ENCODE measurements around the gene ZDHHC19. TPM values are rescaled to one million over a fixed set of nuclear protein-coding genes. Genes with fewer than 3 reads are reported as not detected.
"Not testable (repeated sequence)": the region's sequence is repeated elsewhere in the genome, so short reads cannot be mapped to it uniquely, and the experiment has no call there.

ZDHHC19 gene
- total RNA-seq, 4 donors from 2014 or later = 2.2 TPM; not detected in 3

DNA sequence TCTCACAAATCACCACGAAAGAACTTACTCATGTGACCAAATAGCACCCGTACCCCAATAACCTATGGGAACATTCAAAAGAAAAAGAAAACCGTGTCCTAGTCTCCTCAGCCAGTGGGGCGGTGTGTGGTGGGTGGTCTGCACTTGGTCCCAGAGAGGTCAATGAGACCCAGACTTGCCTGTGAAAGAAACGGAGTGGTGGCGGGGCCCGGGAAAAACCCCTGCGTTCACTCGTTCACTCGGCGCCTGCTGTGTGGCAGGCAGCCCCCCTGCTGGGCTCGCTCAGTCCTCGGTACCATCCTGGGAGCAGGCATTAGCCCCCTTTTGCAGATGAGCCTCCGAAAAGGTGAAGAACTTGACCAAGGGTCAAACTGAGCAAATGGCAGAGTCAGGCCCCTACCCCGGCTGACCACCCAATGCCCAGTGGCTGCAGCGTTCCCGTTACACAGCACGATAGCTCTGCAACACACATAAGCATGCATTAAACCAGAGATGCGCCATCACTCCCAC, 36.0 kb downstream of the ZDHHC19 start:
- TF ChIP-seq POLR2A (IDR thresholded peaks at IDR 0.05) = no peak
- TF ChIP-seq, protein P1, sequence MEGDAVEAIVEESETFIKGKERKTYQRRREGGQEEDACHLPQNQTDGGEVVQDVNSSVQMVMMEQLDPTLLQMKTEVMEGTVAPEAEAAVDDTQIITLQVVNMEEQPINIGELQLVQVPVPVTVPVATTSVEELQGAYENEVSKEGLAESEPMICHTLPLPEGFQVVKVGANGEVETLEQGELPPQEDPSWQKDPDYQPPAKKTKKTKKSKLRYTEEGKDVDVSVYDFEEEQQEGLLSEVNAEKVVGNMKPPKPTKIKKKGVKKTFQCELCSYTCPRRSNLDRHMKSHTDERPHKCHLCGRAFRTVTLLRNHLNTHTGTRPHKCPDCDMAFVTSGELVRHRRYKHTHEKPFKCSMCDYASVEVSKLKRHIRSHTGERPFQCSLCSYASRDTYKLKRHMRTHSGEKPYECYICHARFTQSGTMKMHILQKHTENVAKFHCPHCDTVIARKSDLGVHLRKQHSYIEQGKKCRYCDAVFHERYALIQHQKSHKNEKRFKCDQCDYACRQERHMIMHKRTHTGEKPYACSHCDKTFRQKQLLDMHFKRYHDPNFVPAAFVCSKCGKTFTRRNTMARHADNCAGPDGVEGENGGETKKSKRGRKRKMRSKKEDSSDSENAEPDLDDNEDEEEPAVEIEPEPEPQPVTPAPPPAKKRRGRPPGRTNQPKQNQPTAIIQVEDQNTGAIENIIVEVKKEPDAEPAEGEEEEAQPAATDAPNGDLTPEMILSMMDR (IDR thresholded peaks at IDR 0.05) = no peak
- Histone ChIP-seq H3K9me3 (no peaks in the 10 kb centered on the region), H3K36me3 (no peaks in the 10 kb centered on the region), H3K27ac (no peak overlapping the region), H3K4me1 (no peaks in the 10 kb centered on the region), H3K27me3 (no peaks in the 10 kb centered on the region), H3K4me3 (no peak overlapping the region)
- intact Hi-C loops (cut with DNase I; ENCODE audit: low total_unique reads) = no loop called here
- no peak for DNase-seq

DNA sequence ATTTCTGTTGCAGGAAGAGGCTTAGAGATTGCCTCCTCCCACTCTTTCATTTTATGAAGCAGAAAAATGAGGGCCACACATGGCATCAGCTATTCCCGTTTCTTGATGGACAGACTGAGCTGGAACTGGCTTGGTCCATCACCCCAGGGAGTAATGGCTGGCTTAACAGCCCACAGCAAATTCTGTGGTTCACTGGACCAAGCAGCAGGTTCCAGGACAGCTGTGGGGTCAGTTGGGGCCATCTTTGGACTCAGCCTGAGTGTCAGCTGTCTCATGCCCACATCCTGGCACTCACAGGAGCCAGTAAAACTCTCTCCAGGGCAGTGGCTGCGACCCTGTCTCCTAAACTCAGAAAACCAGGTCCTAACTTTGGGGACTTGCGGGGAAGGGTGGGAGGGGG, 36.5 kb downstream of the ZDHHC19 start:
- no peak for TF ChIP-seq POLR2A (IDR thresholded peaks at IDR 0.05)
- TF ChIP-seq, protein P1 (IDR thresholded peaks at IDR 0.05) = no peak
- no peaks in the 10 kb centered on the region for H3K9me3 ChIP-seq
- no peak for DNase-seq
- H3K27me3 ChIP-seq = no peaks in the 10 kb centered on the region
- H3K4me3 ChIP-seq = no peak overlapping the region
- no peaks in the 10 kb centered on the region for H3K36me3 ChIP-seq
- H3K4me1 ChIP-seq = no peaks in the 10 kb centered on the region
- no peak overlapping the region for H3K27ac ChIP-seq
- intact Hi-C loops (cut with DNase I; ENCODE audit: low total_unique reads) = no loop called here

DNA sequence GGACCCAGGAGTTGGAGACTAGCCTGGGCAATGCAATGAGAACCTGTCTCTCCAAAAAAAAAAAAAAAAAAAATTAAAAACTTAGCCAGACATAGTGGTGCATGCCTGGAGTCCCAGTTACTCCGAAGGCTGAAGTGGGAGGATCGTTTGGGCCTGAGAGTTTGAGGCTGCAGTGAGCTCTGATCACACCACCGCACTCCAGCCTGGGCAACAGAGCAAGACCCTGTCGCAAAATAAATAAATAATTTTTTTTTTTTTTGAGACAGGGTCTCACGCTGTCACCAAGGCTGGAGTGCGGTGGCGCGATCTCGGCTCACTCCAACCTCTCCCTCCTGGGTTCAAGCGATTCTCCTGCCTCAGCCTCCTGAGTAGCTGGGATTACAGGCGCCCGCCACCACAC, 40.9 kb downstream of the ZDHHC19 start:
- H3K27me3 ChIP-seq; H3K36me3 ChIP-seq; H3K9me3 ChIP-seq; H3K4me1 ChIP-seq; H3K27ac ChIP-seq; intact Hi-C loops (cut with DNase I; ENCODE audit: low total_unique reads); DNase-seq; H3K4me3 ChIP-seq: not testable (repeated sequence)

DNA sequence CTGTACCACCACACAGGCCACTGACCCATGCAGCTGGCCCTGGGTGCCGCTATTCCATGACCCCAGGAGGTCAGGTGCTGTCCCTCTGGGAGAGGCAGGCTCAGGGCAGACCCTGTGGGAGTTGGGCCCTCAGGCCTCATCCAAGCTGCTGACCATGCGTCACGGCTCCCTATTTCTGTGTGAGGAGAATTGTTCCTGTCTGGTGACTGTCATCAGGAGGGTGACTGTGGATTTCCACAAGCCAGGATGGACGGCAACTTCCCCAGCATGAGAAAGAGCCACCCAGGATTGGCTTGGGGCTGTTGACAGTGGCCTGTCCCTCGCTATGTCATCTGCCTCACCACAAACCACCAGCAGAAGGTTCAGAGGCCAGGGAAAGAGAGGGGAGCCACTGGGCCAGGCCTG, 41.4 kb downstream of the ZDHHC19 start:
- H3K4me3 ChIP-seq = no peak overlapping the region
- DNase-seq = no peak
- intact Hi-C loops (cut with DNase I; ENCODE audit: low total_unique reads) = no loop called here
- H3K27ac ChIP-seq = no peak overlapping the region
- H3K36me3 ChIP-seq = no peaks in the 10 kb centered on the region
- no peaks in the 10 kb centered on the region for H3K4me1 ChIP-seq
- no peaks in the 10 kb centered on the region for H3K27me3 ChIP-seq
- H3K9me3 ChIP-seq = no peaks in the 10 kb centered on the region
- no peak for TF ChIP-seq POLR2A (IDR thresholded peaks at IDR 0.05)
- TF ChIP-seq, protein P1 (IDR thresholded peaks at IDR 0.05) = no peak

DNA sequence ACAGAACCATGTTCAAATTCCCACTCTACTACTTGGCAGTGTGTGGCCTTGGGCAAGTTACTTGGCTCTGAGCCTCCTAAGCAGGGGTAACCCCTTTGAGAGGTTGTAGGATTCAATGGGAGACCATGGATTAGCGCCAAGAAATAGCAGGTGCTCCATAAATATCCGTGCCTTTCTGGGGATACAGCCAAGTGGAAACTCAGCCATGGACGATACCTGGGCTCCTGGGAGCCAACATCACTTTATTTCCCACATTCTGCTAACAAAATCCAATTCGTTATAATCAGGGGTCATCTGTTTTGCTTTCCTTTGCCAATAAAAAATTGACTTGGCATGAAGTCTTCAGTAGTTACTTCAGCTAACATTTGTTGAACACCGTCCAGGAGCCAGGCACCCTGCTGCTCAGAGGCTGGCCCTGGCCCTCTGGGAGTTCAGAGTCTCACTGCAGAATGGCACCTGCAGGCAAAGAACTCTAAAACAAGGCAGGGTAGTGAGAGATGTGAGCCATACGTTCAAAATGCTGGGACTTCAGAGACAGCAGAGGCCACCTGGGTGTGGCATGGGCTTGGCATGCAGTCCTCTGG, 42.3 kb downstream of the ZDHHC19 start:
- Histone ChIP-seq H3K36me3 (no peaks in the 10 kb centered on the region), H3K9me3 (no peaks in the 10 kb centered on the region), H3K27me3 (no peaks in the 10 kb centered on the region), H3K4me1 (no peaks in the 10 kb centered on the region), H3K4me3 (no peak overlapping the region), H3K27ac (no peak overlapping the region)
- no peak for DNase-seq
- intact Hi-C loops (cut with DNase I; ENCODE audit: low total_unique reads) = no loop called here
- TF ChIP-seq, protein P1 (IDR thresholded peaks at IDR 0.05) = no peak
- no peak for TF ChIP-seq POLR2A (IDR thresholded peaks at IDR 0.05)

DNA sequence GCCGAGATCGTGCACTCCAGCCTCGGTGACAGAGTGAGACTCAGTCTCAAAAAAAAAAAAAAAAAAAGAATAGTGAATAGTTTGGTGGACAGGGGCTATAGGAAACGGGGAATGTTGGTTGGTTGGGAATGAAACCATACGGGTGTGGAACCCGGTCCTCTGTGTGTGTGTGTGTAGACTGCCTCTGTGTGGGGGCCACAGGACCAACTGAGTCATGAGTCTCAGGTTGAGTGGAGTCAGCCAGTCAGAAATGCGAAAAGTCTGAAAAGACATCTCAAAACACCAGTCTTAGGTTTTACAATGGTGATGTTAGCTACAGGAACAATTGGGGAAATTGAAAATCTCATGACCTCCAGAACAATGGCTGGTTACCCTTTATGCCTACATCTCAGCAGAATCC, 44.5 kb downstream of the ZDHHC19 start:
- TF ChIP-seq, protein P1 (IDR thresholded peaks at IDR 0.05) = no peak
- TF ChIP-seq POLR2A (IDR thresholded peaks at IDR 0.05) = no peak

More for the DNA sequence above, 44.5 kb downstream of the ZDHHC19 start:
- Histone ChIP-seq H3K4me1 (no peaks in the 10 kb centered on the region), H3K27ac (no peak overlapping the region), H3K27me3 (no peaks in the 10 kb centered on the region), H3K36me3 (no peaks in the 10 kb centered on the region), H3K4me3 (no peak overlapping the region), H3K9me3 (no peaks in the 10 kb centered on the region)
- intact Hi-C loops (cut with DNase I; ENCODE audit: low total_unique reads) = no loop called here
- no peak for DNase-seq
